PC-9 (cell line): ENCODE measurements around the gene ARID5B.

Source experiments
- CTCF ChIP-seq: fragments of 200-600 bp; sonication (generic); conservative IDR thresholded peaks from 2 replicates; pipeline ENCODE4 v1.6.1; 2017; ENCODE audit warnings: mixed run types, antibody characterized with exemption, mild to moderate bottlenecking, moderate library complexity
- EZH2 ChIP-seq: fragments of 200-600 bp; sonication (generic); IDR thresholded peaks from 2 replicates; pipeline ENCODE4 v1.8.0; 2017; ENCODE audit warnings: antibody characterized with exemption, low read depth

DNA sequence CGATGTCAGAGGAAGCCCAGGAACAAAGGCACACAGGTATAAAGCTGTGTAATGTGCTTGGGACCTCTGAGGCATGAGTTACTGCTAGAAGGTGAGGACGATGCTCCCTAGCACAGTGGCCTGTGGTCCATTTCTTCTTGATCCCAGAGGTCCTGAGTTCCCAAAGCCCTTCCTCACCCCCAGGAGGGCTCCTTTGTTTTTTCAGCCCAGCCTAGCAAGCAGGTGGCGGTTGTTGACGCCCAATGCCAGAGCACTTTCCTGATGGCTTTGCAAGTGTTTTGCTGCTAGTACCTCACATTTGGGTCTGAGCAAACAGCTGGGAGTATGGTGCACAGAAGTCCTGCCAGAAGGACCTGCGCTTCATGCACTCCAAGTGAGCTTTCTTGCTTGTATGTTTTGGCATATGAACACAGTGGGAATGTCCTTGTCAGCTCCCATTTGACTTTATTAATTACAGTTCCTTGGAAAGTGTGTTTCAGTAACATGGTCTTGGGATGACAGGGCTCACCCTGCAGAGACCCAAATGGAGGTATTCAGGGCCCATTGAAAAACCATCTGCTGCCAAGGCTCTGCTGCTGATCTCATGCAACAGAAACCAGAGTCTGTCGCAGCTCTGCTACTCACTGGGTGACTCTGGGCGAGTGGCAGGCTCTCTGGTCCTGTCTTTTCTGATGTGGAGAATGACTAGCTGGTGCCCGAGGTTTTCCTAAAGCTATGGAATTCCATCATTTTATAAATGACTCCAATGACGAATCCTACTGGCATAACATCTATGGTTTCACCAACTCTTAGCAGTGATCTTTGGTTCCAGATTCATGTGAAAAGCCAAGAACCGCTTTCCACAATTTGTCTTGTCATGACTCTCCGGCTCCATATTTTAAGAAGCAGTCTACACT is 134.9 kb downstream of the ARID5B start:
- no peak for TF ChIP-seq EZH2
- TF ChIP-seq CTCF: no peak
